Measurements from ENCODE around the gene MORF4L1. TPM values are rescaled to one million over a fixed set of nuclear protein-coding genes. Genes with fewer than 3 reads are reported as not detected.

Gene MORF4L1
- total RNA-seq, 1 donor from 2014 or later: 398 TPM

GRCh38 chr15:78853500-78853899, 19.2 kb upstream of the MORF4L1 start:
- no peak for FAIRE-seq

GRCh38 chr15:78854833-78855372, 17.8 kb upstream of the MORF4L1 start:
- Histone ChIP-seq H3K4me3 (ENCODE audit: insufficient read depth, low read depth, low read length) (no peak overlapping the region), H3K27me3 (ENCODE audit: insufficient read depth, low read length) (no peaks in the 10 kb centered on the region), H3K27ac (ENCODE audit: low read depth, low read length) (no peak overlapping the region), H4K20me1 (ENCODE audit: insufficient read depth, low read length) (no peaks in the 10 kb centered on the region), H3K9me3 (ENCODE audit: insufficient read depth, low read depth, low read length) (no peaks in the 10 kb centered on the region), H3K9ac (ENCODE audit: low read length) (no peak overlapping the region), H3K79me2 (ENCODE audit: insufficient read depth, low read length) (no peaks in the 10 kb centered on the region), H2AFZ (ENCODE audit: low read depth, low read length) (no peak overlapping the region), H3K4me1 (ENCODE audit: insufficient read depth, low read length) (no peaks in the 10 kb centered on the region), H3K36me3 (ENCODE audit: insufficient read depth, low read length) (no peaks in the 10 kb centered on the region), H3K4me2 (ENCODE audit: low read length) (no peak overlapping the region)
- DNase-seq (ENCODE audit: low read depth): no peak
- H3K27ac Mint-ChIP-seq (ENCODE audit: unreplicated experiment): no peak overlapping the region
- no peaks in the 10 kb centered on the region for H3K27me3 Mint-ChIP-seq (ENCODE audit: low read depth, unreplicated experiment)
- no peaks in the 10 kb centered on the region for H3K36me3 Mint-ChIP-seq (ENCODE audit: low read depth, unreplicated experiment)
- no peaks in the 10 kb centered on the region for H3K4me1 Mint-ChIP-seq (ENCODE audit: low read depth, unreplicated experiment)
- TF ChIP-seq CTCF (IDR thresholded peaks at IDR 0.05; ENCODE audit: insufficient read depth, low read depth, low read length): no peak
- no peak for TF ChIP-seq EZH2 (IDR thresholded peaks at IDR 0.05; ENCODE audit: insufficient read depth, low read length)
- no peak overlapping the region for H3K4me3 Mint-ChIP-seq (ENCODE audit: unreplicated experiment)
- no peaks in the 10 kb centered on the region for H3K9me3 Mint-ChIP-seq (ENCODE audit: unreplicated experiment)
- FAIRE-seq: no peak

More at GRCh38 chr15:78853500-78853899, 19.2 kb upstream of the MORF4L1 start:
- no peaks in the 10 kb centered on the region for H3K27me3 Mint-ChIP-seq (ENCODE audit: low read depth, unreplicated experiment)
- Histone ChIP-seq H3K9ac (ENCODE audit: low read length) (no peak overlapping the region), H2AFZ (ENCODE audit: low read depth, low read length) (no peak overlapping the region), H3K4me1 (ENCODE audit: insufficient read depth, low read length) (no peaks in the 10 kb centered on the region), H3K4me3 (ENCODE audit: insufficient read depth, low read depth, low read length) (no peak overlapping the region), H3K36me3 (ENCODE audit: insufficient read depth, low read length) (no peaks in the 10 kb centered on the region), H3K27ac (ENCODE audit: low read depth, low read length) (no peak overlapping the region), H4K20me1 (ENCODE audit: insufficient read depth, low read length) (no peaks in the 10 kb centered on the region), H3K4me2 (ENCODE audit: low read length) (no peak overlapping the region), H3K27me3 (ENCODE audit: insufficient read depth, low read length) (no peaks in the 10 kb centered on the region), H3K9me3 (ENCODE audit: insufficient read depth, low read depth, low read length) (no peaks in the 10 kb centered on the region), H3K79me2 (ENCODE audit: insufficient read depth, low read length) (no peaks in the 10 kb centered on the region)
- H3K9me3 Mint-ChIP-seq (ENCODE audit: unreplicated experiment): no peaks in the 10 kb centered on the region
- TF ChIP-seq EZH2 (IDR thresholded peaks at IDR 0.05; ENCODE audit: insufficient read depth, low read length) (no peak), CTCF (IDR thresholded peaks at IDR 0.05; ENCODE audit: insufficient read depth, low read depth, low read length) (no peak)
- no peak overlapping the region for H3K4me3 Mint-ChIP-seq (ENCODE audit: unreplicated experiment)
- no peak overlapping the region for H3K27ac Mint-ChIP-seq (ENCODE audit: unreplicated experiment)
- no peak for DNase-seq (ENCODE audit: low read depth)
- no peaks in the 10 kb centered on the region for H3K4me1 Mint-ChIP-seq (ENCODE audit: low read depth, unreplicated experiment)
- H3K36me3 Mint-ChIP-seq (ENCODE audit: low read depth, unreplicated experiment): no peaks in the 10 kb centered on the region

GRCh38 chr15:78855746-78856145, 16.9 kb upstream of the MORF4L1 start:
- Histone ChIP-seq H3K4me2 (ENCODE audit: low read length) (no peak overlapping the region), H3K9ac (ENCODE audit: low read length) (no peak overlapping the region), H3K36me3 (ENCODE audit: insufficient read depth, low read length) (no peaks in the 10 kb centered on the region), H3K27me3 (ENCODE audit: insufficient read depth, low read length) (no peaks in the 10 kb centered on the region), H2AFZ (ENCODE audit: low read depth, low read length) (no peak overlapping the region), H4K20me1 (ENCODE audit: insufficient read depth, low read length) (no peaks in the 10 kb centered on the region), H3K4me3 (ENCODE audit: insufficient read depth, low read depth, low read length) (no peak overlapping the region), H3K79me2 (ENCODE audit: insufficient read depth, low read length) (no peaks in the 10 kb centered on the region), H3K9me3 (ENCODE audit: insufficient read depth, low read depth, low read length) (no peaks in the 10 kb centered on the region), H3K4me1 (ENCODE audit: insufficient read depth, low read length) (no peaks in the 10 kb centered on the region), H3K27ac (ENCODE audit: low read depth, low read length) (no peak overlapping the region)
- H3K4me1 Mint-ChIP-seq (ENCODE audit: low read depth, unreplicated experiment): no peaks in the 10 kb centered on the region
- H3K9me3 Mint-ChIP-seq (ENCODE audit: unreplicated experiment): no peaks in the 10 kb centered on the region
- no peak overlapping the region for H3K27ac Mint-ChIP-seq (ENCODE audit: unreplicated experiment)
- H3K27me3 Mint-ChIP-seq (ENCODE audit: low read depth, unreplicated experiment): no peaks in the 10 kb centered on the region
- no peak overlapping the region for H3K4me3 Mint-ChIP-seq (ENCODE audit: unreplicated experiment)
- TF ChIP-seq CTCF (IDR thresholded peaks at IDR 0.05; ENCODE audit: insufficient read depth, low read depth, low read length) (no peak), EZH2 (IDR thresholded peaks at IDR 0.05; ENCODE audit: insufficient read depth, low read length) (no peak)
- DNase-seq (ENCODE audit: low read depth): peak; percentile 55
- H3K36me3 Mint-ChIP-seq (ENCODE audit: low read depth, unreplicated experiment): no peaks in the 10 kb centered on the region
- no peak for FAIRE-seq
